ENCODE measurements around the gene PGRMC2.

PGRMC2 gene

GRCh38 chr4:128225148-128225547 is 62.5 kb downstream of the PGRMC2 start (continued):
- TF ChIP-seq, protein P1, sequence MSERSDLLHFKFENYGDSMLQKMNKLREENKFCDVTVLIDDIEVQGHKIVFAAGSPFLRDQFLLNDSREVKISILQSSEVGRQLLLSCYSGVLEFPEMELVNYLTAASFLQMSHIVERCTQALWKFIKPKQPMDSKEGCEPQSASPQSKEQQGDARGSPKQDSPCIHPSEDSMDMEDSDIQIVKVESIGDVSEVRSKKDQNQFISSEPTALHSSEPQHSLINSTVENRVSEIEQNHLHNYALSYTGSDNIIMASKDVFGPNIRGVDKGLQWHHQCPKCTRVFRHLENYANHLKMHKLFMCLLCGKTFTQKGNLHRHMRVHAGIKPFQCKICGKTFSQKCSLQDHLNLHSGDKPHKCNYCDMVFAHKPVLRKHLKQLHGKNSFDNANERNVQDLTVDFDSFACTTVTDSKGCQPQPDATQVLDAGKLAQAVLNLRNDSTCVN (tag by site-specific recombination; optimal IDR thresholded peaks at IDR 0.05): no peak
- TF ChIP-seq ZNF555 (tag by site-specific recombination; conservative IDR thresholded peaks at IDR 0.05) (no peak), KLF16 (tag by site-specific recombination; IDR thresholded peaks at IDR 0.05) (no peak)
- TF ChIP-seq, protein P2, sequence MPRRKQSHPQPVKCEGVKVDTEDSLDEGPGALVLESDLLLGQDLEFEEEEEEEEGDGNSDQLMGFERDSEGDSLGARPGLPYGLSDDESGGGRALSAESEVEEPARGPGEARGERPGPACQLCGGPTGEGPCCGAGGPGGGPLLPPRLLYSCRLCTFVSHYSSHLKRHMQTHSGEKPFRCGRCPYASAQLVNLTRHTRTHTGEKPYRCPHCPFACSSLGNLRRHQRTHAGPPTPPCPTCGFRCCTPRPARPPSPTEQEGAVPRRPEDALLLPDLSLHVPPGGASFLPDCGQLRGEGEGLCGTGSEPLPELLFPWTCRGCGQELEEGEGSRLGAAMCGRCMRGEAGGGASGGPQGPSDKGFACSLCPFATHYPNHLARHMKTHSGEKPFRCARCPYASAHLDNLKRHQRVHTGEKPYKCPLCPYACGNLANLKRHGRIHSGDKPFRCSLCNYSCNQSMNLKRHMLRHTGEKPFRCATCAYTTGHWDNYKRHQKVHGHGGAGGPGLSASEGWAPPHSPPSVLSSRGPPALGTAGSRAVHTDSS (tag by site-specific recombination; IDR thresholded peaks at IDR 0.05): no peak
- TF ChIP-seq, protein P3, sequence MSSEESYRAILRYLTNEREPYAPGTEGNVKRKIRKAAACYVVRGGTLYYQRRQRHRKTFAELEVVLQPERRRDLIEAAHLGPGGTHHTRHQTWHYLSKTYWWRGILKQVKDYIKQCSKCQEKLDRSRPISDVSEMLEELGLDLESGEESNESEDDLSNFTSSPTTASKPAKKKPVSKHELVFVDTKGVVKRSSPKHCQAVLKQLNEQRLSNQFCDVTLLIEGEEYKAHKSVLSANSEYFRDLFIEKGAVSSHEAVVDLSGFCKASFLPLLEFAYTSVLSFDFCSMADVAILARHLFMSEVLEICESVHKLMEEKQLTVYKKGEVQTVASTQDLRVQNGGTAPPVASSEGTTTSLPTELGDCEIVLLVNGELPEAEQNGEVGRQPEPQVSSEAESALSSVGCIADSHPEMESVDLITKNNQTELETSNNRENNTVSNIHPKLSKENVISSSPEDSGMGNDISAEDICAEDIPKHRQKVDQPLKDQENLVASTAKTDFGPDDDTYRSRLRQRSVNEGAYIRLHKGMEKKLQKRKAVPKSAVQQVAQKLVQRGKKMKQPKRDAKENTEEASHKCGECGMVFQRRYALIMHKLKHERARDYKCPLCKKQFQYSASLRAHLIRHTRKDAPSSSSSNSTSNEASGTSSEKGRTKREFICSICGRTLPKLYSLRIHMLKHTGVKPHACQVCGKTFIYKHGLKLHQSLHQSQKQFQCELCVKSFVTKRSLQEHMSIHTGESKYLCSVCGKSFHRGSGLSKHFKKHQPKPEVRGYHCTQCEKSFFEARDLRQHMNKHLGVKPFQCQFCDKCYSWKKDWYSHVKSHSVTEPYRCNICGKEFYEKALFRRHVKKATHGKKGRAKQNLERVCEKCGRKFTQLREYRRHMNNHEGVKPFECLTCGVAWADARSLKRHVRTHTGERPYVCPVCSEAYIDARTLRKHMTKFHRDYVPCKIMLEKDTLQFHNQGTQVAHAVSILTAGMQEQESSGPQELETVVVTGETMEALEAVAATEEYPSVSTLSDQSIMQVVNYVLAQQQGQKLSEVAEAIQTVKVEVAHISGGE (tag by site-specific recombination; conservative IDR thresholded peaks at IDR 0.05; ENCODE audit: low read depth): no peak
- TF ChIP-seq, protein P4, sequence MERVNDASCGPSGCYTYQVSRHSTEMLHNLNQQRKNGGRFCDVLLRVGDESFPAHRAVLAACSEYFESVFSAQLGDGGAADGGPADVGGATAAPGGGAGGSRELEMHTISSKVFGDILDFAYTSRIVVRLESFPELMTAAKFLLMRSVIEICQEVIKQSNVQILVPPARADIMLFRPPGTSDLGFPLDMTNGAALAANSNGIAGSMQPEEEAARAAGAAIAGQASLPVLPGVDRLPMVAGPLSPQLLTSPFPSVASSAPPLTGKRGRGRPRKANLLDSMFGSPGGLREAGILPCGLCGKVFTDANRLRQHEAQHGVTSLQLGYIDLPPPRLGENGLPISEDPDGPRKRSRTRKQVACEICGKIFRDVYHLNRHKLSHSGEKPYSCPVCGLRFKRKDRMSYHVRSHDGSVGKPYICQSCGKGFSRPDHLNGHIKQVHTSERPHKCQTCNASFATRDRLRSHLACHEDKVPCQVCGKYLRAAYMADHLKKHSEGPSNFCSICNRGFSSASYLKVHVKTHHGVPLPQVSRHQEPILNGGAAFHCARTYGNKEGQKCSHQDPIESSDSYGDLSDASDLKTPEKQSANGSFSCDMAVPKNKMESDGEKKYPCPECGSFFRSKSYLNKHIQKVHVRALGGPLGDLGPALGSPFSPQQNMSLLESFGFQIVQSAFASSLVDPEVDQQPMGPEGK (tag by site-specific recombination; IDR thresholded peaks at IDR 0.05): no peak

DNA sequence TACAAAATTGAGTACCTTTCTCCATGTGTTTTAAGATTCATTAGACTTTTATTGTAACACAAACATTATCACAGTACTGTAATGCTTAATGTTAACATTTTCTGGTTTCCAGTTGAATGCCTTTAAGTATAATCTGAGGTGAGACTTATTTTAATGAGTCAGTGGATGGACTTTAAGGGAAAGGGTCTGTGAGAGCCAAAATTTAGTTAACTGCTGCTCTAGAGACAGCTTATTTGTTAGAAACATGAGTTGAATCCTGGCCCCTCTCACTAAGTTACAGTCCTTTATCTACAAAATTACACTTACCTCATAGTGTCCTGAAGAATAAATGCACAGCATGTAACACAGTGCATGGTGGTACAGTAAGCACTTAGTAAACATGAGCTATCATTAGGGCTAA is 66.0 kb downstream of the PGRMC2 start:
- POLR2A ChIA-PET: no interaction called here
- CTCF ChIA-PET: interaction anchor here (0.7 to 1.0 kb wide), 2 partner anchors 160 to 206 kb away, joined by 3 read pairs; no protein-coding TSS in a partner anchor
- no peak overlapping the region for H3K27ac ChIP-seq (ENCODE audit: extremely low read depth, low read depth, low read length)

GRCh38 chr4:128220286-128221235 is 67.1 kb downstream of the PGRMC2 start:
- Histone ChIP-seq H3K4me1 (ENCODE audit: control insufficient read depth, insufficient read depth, low read length) (no peaks in the 10 kb centered on the region), H3K9me3 (ENCODE audit: control insufficient read depth, insufficient read depth, low read depth, low read length) (no peaks in the 10 kb centered on the region), H3K4me3 (ENCODE audit: low read depth, low read length) (no peak overlapping the region), H3K36me3 (ENCODE audit: control insufficient read depth in 2 of 2, insufficient read depth in 1 of 2, low read length in 2 of 2) (no peaks in the 10 kb centered on the region), H3K27ac (ENCODE audit: extremely low read depth, low read depth, low read length) (no peak overlapping the region)
- CTCF ChIA-PET: interaction anchor here (0.6 to 0.8 kb wide), 3 partner anchors 24 to 912 kb away, joined by 3 read pairs; no protein-coding TSS in a partner anchor
- TF ChIP-seq ZNF654 (tag by site-specific recombination; IDR thresholded peaks at IDR 0.05; ENCODE audit: low read depth) (peak; percentile 47), ZNF501 (tag by site-specific recombination; IDR thresholded peaks at IDR 0.05) (no peak)
- TF ChIP-seq, protein P5, sequence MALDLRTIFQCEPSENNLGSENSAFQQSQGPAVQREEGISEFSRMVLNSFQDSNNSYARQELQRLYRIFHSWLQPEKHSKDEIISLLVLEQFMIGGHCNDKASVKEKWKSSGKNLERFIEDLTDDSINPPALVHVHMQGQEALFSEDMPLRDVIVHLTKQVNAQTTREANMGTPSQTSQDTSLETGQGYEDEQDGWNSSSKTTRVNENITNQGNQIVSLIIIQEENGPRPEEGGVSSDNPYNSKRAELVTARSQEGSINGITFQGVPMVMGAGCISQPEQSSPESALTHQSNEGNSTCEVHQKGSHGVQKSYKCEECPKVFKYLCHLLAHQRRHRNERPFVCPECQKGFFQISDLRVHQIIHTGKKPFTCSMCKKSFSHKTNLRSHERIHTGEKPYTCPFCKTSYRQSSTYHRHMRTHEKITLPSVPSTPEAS (tag by site-specific recombination; IDR thresholded peaks at IDR 0.05): no peak
- POLR2A ChIA-PET: no interaction called here

More for the DNA sequence above, 66.0 kb downstream of the PGRMC2 start:
- no peaks in the 10 kb centered on the region for H3K36me3 ChIP-seq (ENCODE audit: control insufficient read depth in 2 of 2, insufficient read depth in 1 of 2, low read length in 2 of 2)
- no peak overlapping the region for H3K4me3 ChIP-seq (ENCODE audit: low read depth, low read length)
- TF ChIP-seq ZIC2 (tag by site-specific recombination; IDR thresholded peaks at IDR 0.05) (0 out of 2 replicates have a peak, but pooled peaks have one; percentile 14), ZNF623 (tag by site-specific recombination; IDR thresholded peaks at IDR 0.05) (no peak)
- H3K9me3 ChIP-seq (ENCODE audit: control insufficient read depth, insufficient read depth, low read depth, low read length): no peaks in the 10 kb centered on the region
- no peaks in the 10 kb centered on the region for H3K4me1 ChIP-seq (ENCODE audit: control insufficient read depth, insufficient read depth, low read length)
